SIG-M5 (cell line): Measurements from ENCODE around the gene RHOT2.

Experiments used
- DNase-seq: peaks from one replicate; lab custom pipeline; 2025; lab: John Stamatoyannopoulos, UW

Gene RHOT2

GRCh38 chr16:670485-671352 is 2.8 kb downstream of the RHOT2 start:
- no peak for DNase-seq

- no peak for DNase-seq
These were observed 3.6 kb downstream of the RHOT2 start for GRCh38 chr16:671353-672131.

- DNase-seq, result no peak
These were observed 4.4 kb downstream of the RHOT2 start for GRCh38 chr16:672371-672770.

- DNase-seq, result no peak
These were observed 4.9 kb downstream of the RHOT2 start for GRCh38 chr16:672851-673250.

- no peak for DNase-seq
These were observed 5.6 kb downstream of the RHOT2 start for GRCh38 chr16:673399-673991.

- no peak for DNase-seq
These were observed 6.4 kb downstream of the RHOT2 start for GRCh38 chr16:674214-674881.

GRCh38 chr16:674968-675883 is 7.3 kb downstream of the RHOT2 start, which contains the start of gene RHBDL1:
Gene RHBDL1 (plus strand): TSS chr16:675671. CDS start chr16:675791, 120 bp downstream.
- DNase-seq, result no peak

- DNase-seq, result no peak
These were observed 8.1 kb downstream of the RHOT2 start for GRCh38 chr16:675884-676564.

- DNase-seq, result no peak
These were observed 8.6 kb downstream of the RHOT2 start for GRCh38 chr16:676565-676902.

GRCh38 chr16:676913-677312 is 9.0 kb downstream of the RHOT2 start:
- DNase-seq, result no peak

GRCh38 chr16:677316-678190 is 9.6 kb downstream of the RHOT2 start:
- DNase-seq, result no peak

- DNase-seq, result no peak
These were observed 10.4 kb downstream of the RHOT2 start for GRCh38 chr16:678209-678857.

- no peak for DNase-seq
These were observed 11.2 kb downstream of the RHOT2 start for GRCh38 chr16:678858-679813.

GRCh38 chr16:679814-680624 is 12.1 kb downstream of the RHOT2 start, which contains the start of gene STUB1:
Gene STUB1 (plus strand): TSS chr16:680410. CDS start chr16:680526, 116 bp downstream.
- DNase-seq, result no peak

GRCh38 chr16:680625-680945 is 12.7 kb downstream of the RHOT2 start:
- DNase-seq, result no peak

- no peak for DNase-seq
These were observed 13.2 kb downstream of the RHOT2 start for GRCh38 chr16:680967-681745.
